Measurements from ENCODE around the gene CBLL1.

The CBLL1 gene

DNA sequence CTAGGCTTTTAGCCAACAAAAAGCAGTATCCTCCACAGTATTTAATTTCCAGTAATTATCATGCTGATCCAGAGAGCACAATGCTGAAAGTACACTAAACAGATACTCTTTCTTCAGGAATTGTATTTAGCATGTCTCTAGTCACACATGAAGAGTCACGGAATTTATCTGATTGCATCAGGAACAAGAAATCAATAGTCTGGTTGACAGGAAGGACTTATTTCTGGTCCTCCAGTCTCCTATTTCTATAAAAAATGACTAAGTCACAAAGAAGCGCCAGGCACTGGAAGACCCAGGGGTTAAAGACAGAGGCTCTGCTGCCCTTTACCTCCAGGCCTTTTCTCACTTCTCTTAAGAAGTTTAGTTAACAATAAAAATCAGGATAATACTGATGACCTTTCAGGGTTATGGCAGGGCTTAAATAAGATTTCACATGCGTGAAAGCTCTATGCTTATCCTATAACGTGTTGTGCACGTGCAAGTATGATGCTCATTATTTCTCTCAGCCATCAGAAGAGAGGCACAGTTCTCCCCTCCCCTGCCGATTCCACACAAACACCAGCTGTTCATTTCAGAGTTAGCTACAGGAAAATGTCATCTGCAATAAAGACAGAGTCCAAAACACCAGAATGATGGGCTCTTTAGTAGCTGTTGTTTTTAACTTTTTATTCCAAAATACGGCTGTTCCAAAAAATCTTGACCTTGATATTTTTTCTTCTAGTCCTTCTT lies 46.5 kb upstream of the CBLL1 start:
- H3K36me3 ChIP-seq (replicated peaks; ENCODE audit: insufficient read depth, low read length): no peaks in the 10 kb centered on the region
- no peak overlapping the region for H3K4me2 ChIP-seq (ENCODE audit: low read depth, low read length)
- H3K27ac ChIP-seq (ENCODE audit: low read length): no peak overlapping the region
- DNase-seq: no peak
- H3K9me2 ChIP-seq (replicated peaks; ENCODE audit: insufficient read depth, low read length): no peaks in the 10 kb centered on the region
- H3K27me3 ChIP-seq (replicated peaks; ENCODE audit: insufficient read depth, low read length): no peaks in the 10 kb centered on the region
- no peaks in the 10 kb centered on the region for H3K4me1 ChIP-seq (ENCODE audit: low read length)
- H2AFZ ChIP-seq (ENCODE audit: low read length): no peak overlapping the region
- H3K9me3 ChIP-seq (replicated peaks; ENCODE audit: insufficient read depth, low read length): no peaks in the 10 kb centered on the region
- no peak overlapping the region for H3K9ac ChIP-seq (ENCODE audit: low read length)
- no peaks in the 10 kb centered on the region for H3F3A ChIP-seq (ENCODE audit: insufficient read depth, low read length)
- H4K20me1 ChIP-seq (ENCODE audit: insufficient read depth, low read length): no peaks in the 10 kb centered on the region
- H3K4me3 ChIP-seq (ENCODE audit: low read length): no peak overlapping the region
- TF ChIP-seq EZH2 (optimal IDR thresholded peaks at IDR 0.05; ENCODE audit: low read depth, low read length): no peak
- TF ChIP-seq EZH2phosphoT487 (IDR thresholded peaks at IDR 0.05; ENCODE audit: low read length): no peak
- no peaks in the 10 kb centered on the region for H3K79me2 ChIP-seq (ENCODE audit: low read length)

DNA sequence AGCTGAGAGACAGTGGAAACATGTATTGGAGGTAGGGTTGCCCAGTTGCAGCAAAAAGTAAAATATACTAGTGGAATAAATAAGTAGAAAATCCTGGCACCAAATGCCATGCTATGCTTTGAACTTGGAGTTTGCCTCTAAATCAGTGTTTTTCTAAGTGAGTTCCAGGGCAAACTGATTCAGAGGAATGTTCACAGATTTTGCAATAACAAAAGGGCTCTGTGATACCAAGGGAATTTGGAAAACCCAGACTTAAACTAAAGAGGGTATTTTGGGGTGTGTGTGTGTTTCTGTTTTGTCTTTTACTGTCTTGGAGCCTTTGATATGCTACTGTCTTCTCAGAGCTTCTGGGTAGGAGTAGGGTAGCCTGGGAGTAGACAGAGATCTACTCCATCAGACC lies 43.4 kb upstream of the CBLL1 start:
- Histone ChIP-seq H3F3A (ENCODE audit: insufficient read depth, low read length) (no peaks in the 10 kb centered on the region), H3K4me2 (ENCODE audit: low read depth, low read length) (no peak overlapping the region), H4K20me1 (ENCODE audit: insufficient read depth, low read length) (no peaks in the 10 kb centered on the region), H3K9ac (ENCODE audit: low read length) (no peak overlapping the region), H3K9me3 (replicated peaks; ENCODE audit: insufficient read depth, low read length) (no peaks in the 10 kb centered on the region), H3K4me3 (ENCODE audit: low read length) (no peak overlapping the region), H2AFZ (ENCODE audit: low read length) (no peak overlapping the region), H3K36me3 (replicated peaks; ENCODE audit: insufficient read depth, low read length) (no peaks in the 10 kb centered on the region), H3K79me2 (ENCODE audit: low read length) (no peaks in the 10 kb centered on the region), H3K27me3 (replicated peaks; ENCODE audit: insufficient read depth, low read length) (no peaks in the 10 kb centered on the region), H3K9me2 (replicated peaks; ENCODE audit: insufficient read depth, low read length) (no peaks in the 10 kb centered on the region), H3K4me1 (ENCODE audit: low read length) (no peaks in the 10 kb centered on the region), H3K27ac (ENCODE audit: low read length) (no peak overlapping the region)
- DNase-seq: no peak
- no peak for TF ChIP-seq EZH2 (optimal IDR thresholded peaks at IDR 0.05; ENCODE audit: low read depth, low read length)
- TF ChIP-seq EZH2phosphoT487 (IDR thresholded peaks at IDR 0.05; ENCODE audit: low read length): no peak
- TF ChIP-seq, protein P1, sequence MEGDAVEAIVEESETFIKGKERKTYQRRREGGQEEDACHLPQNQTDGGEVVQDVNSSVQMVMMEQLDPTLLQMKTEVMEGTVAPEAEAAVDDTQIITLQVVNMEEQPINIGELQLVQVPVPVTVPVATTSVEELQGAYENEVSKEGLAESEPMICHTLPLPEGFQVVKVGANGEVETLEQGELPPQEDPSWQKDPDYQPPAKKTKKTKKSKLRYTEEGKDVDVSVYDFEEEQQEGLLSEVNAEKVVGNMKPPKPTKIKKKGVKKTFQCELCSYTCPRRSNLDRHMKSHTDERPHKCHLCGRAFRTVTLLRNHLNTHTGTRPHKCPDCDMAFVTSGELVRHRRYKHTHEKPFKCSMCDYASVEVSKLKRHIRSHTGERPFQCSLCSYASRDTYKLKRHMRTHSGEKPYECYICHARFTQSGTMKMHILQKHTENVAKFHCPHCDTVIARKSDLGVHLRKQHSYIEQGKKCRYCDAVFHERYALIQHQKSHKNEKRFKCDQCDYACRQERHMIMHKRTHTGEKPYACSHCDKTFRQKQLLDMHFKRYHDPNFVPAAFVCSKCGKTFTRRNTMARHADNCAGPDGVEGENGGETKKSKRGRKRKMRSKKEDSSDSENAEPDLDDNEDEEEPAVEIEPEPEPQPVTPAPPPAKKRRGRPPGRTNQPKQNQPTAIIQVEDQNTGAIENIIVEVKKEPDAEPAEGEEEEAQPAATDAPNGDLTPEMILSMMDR (IDR thresholded peaks at IDR 0.05; ENCODE audit: low read length): no peak

DNA sequence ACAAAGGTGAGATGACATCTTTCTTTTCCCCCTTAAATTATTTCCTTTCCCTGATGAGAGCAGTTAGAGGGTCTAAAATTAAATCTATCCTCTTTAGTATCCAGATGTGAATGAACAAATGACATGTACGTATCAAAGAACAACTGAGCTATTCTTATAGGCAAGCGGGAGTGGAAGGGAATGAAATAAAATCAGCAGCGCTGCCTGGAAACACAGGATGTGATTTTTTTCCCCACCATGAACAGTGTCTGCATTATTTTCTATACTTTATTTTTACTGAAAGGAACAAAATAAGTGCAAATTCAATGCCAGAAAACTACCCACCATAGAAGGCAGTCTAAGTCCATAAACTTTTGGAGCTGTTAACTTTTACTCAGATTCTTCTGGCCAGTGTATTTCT lies 42.8 kb upstream of the CBLL1 start:
- Histone ChIP-seq H2AFZ (ENCODE audit: low read length) (no peak overlapping the region), H3K9ac (ENCODE audit: low read length) (no peak overlapping the region)
- TF ChIP-seq EZH2 (optimal IDR thresholded peaks at IDR 0.05; ENCODE audit: low read depth, low read length) (no peak), EZH2phosphoT487 (IDR thresholded peaks at IDR 0.05; ENCODE audit: low read length) (no peak)
- TF ChIP-seq, protein P1 (IDR thresholded peaks at IDR 0.05; ENCODE audit: low read length): no peak

DNA sequence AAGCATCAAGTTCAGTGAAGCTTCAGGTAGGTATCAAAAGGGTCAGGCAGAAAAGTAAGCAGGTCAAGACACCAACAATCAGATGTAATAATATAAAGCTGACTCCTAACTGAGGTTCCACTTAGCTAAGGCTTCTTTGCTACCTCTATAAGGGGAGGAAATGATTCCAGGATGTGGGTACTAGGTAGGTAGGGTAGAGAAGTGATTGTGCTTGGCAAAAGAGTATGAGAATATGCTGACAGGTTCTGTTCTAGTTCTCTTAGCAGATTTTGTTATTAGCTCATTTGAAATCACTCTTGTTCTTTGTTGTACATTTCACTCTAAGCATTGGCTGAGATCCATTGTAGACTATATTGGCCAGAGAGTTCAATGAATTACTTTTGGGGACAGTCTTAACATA lies 40.7 kb upstream of the CBLL1 start:
- Histone ChIP-seq H3K4me3 (ENCODE audit: low read length) (no peak overlapping the region), H3K79me2 (ENCODE audit: low read length) (no peaks in the 10 kb centered on the region), H4K20me1 (ENCODE audit: insufficient read depth, low read length) (no peaks in the 10 kb centered on the region), H3K9ac (ENCODE audit: low read length) (no peak overlapping the region), H3K4me1 (ENCODE audit: low read length) (no peaks in the 10 kb centered on the region), H3F3A (ENCODE audit: insufficient read depth, low read length) (no peaks in the 10 kb centered on the region), H3K27ac (ENCODE audit: low read length) (no peak overlapping the region), H2AFZ (ENCODE audit: low read length) (no peak overlapping the region), H3K9me3 (replicated peaks; ENCODE audit: insufficient read depth, low read length) (no peaks in the 10 kb centered on the region), H3K36me3 (replicated peaks; ENCODE audit: insufficient read depth, low read length) (no peaks in the 10 kb centered on the region), H3K9me2 (replicated peaks; ENCODE audit: insufficient read depth, low read length) (no peaks in the 10 kb centered on the region), H3K27me3 (replicated peaks; ENCODE audit: insufficient read depth, low read length) (no peaks in the 10 kb centered on the region), H3K4me2 (ENCODE audit: low read depth, low read length) (no peak overlapping the region)
- no peak for DNase-seq
- TF ChIP-seq EZH2 (optimal IDR thresholded peaks at IDR 0.05; ENCODE audit: low read depth, low read length) (no peak), EZH2phosphoT487 (IDR thresholded peaks at IDR 0.05; ENCODE audit: low read length) (no peak)
- TF ChIP-seq, protein P1 (IDR thresholded peaks at IDR 0.05; ENCODE audit: low read length): no peak

More for the DNA sequence above, 42.8 kb upstream of the CBLL1 start:
- no peaks in the 10 kb centered on the region for H3K9me2 ChIP-seq (replicated peaks; ENCODE audit: insufficient read depth, low read length)
- H3K4me1 ChIP-seq (ENCODE audit: low read length): no peaks in the 10 kb centered on the region
- no peaks in the 10 kb centered on the region for H3K27me3 ChIP-seq (replicated peaks; ENCODE audit: insufficient read depth, low read length)
- no peaks in the 10 kb centered on the region for H3K9me3 ChIP-seq (replicated peaks; ENCODE audit: insufficient read depth, low read length)
- no peaks in the 10 kb centered on the region for H4K20me1 ChIP-seq (ENCODE audit: insufficient read depth, low read length)
- no peak overlapping the region for H3K27ac ChIP-seq (ENCODE audit: low read length)
- no peaks in the 10 kb centered on the region for H3K79me2 ChIP-seq (ENCODE audit: low read length)
- DNase-seq: no peak
- H3K4me2 ChIP-seq (ENCODE audit: low read depth, low read length): no peak overlapping the region
- no peaks in the 10 kb centered on the region for H3F3A ChIP-seq (ENCODE audit: insufficient read depth, low read length)
- H3K4me3 ChIP-seq (ENCODE audit: low read length): no peak overlapping the region
- no peaks in the 10 kb centered on the region for H3K36me3 ChIP-seq (replicated peaks; ENCODE audit: insufficient read depth, low read length)

Data from MM.1S (cell line).